ENCODE measurements around the gene MACF1. TPM values are rescaled to one million over a fixed set of nuclear protein-coding genes. Genes with fewer than 3 reads are reported as not detected.

The MACF1 gene
- total RNA-seq, 4 donors from 2014 or later = 210 to 602 (median 573) TPM

DNA sequence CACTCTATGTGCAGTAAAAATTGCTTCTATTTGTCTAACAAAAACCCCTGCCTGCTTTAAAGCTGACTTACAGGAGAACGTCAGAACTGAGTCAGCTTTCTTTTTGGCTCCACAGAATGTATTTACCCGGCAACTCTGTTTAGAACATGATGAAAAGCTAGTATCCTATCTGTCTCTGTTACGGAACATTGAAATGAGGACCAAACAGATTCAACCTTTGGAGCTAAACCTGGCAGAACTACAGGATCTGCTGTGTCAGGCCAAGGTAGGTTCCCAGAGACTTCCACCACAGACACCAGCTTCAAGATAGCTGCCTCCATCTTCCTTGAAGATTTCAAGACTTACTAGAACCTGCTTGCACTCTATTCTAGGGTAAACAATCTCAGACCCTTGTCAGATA, 132.6 kb downstream of the MACF1 start:
- Histone ChIP-seq H3K9me3 (no peaks in the 10 kb centered on the region), H3K27ac (no peak overlapping the region), H3K36me3 (no peaks in the 10 kb centered on the region), H3K27me3 (no peaks in the 10 kb centered on the region), H3K4me3 (no peak overlapping the region), H3K4me1 (peaks cover 0 to 4% of the 10 kb centered on the region in 2 donors)
- no peak for DNase-seq
- intact Hi-C loops (cut with DNase I; ENCODE audit: low total_unique reads) = no loop called here
- TF ChIP-seq, protein P1, sequence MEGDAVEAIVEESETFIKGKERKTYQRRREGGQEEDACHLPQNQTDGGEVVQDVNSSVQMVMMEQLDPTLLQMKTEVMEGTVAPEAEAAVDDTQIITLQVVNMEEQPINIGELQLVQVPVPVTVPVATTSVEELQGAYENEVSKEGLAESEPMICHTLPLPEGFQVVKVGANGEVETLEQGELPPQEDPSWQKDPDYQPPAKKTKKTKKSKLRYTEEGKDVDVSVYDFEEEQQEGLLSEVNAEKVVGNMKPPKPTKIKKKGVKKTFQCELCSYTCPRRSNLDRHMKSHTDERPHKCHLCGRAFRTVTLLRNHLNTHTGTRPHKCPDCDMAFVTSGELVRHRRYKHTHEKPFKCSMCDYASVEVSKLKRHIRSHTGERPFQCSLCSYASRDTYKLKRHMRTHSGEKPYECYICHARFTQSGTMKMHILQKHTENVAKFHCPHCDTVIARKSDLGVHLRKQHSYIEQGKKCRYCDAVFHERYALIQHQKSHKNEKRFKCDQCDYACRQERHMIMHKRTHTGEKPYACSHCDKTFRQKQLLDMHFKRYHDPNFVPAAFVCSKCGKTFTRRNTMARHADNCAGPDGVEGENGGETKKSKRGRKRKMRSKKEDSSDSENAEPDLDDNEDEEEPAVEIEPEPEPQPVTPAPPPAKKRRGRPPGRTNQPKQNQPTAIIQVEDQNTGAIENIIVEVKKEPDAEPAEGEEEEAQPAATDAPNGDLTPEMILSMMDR (IDR thresholded peaks at IDR 0.05) = no peak
- TF ChIP-seq POLR2A (IDR thresholded peaks at IDR 0.05) = no peak

DNA sequence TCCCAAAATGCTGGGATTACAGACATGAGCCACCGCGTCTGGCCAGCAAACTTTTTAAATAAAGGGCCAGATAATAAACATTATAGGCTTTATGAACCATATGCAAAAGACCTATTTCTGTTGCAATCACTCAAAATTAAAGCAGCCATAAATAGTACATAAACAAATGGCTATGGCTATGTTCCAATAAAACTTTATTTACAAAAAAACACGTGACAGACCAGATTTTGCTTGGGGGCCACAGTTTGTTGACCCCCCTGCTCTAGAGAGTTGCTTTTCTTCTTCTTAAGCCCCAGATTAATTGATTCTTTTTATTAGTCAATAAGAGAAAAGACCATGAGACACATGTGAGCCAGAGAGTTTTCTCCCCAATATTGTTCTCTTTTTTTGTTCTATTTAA, 138.3 kb downstream of the MACF1 start:
- TF ChIP-seq POLR2A (IDR thresholded peaks at IDR 0.05) = no peak
- TF ChIP-seq, protein P1 (IDR thresholded peaks at IDR 0.05) = no peak
- no peaks in the 10 kb centered on the region for H3K36me3 ChIP-seq

DNA sequence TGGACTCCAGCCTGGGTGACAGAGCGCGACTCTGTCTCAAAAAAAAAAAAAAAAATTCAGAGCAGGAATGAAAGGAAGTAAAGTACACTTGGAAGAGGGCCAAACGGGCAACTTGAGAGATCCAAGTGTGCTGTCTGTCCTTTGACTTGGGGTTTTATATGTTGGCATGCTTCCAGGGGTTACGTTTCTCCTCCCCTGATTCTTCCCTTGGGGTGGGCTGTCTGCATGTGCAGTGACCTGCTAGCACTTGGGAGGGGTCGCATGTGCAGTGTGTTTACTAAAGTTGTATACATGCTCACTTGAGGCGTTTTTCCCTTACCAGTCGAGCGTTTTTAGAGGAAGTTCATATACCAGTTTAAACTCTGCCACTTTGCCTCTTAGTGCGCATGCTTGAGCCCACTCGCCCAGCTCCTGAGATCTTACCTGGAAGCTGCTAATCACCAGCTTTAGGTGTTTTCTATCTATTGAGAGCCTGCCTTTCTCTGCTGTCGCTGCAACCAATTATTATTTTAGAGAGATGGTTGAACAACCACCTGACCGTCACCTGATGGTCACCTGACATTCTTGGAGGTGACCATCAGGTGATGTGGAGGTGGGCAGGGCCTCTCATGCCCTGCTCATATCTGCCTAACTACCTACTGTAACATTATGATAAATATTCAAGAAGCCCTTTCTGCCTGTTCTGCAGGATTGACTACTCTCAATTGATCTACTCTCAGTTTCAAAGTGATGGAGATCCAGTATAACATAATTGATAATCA, 140.1 kb downstream of the MACF1 start:
- DNase-seq = no peak
- H3K27ac ChIP-seq = no peak overlapping the region
- intact Hi-C loops (cut with DNase I; ENCODE audit: low total_unique reads) = no loop called here
- H3K27me3 ChIP-seq = no peaks in the 10 kb centered on the region
- H3K4me3 ChIP-seq = no peak overlapping the region
- no peak for TF ChIP-seq POLR2A (IDR thresholded peaks at IDR 0.05)
- TF ChIP-seq, protein P1 (IDR thresholded peaks at IDR 0.05) = no peak
- no peaks in the 10 kb centered on the region for H3K9me3 ChIP-seq
- no peaks in the 10 kb centered on the region for H3K36me3 ChIP-seq
- H3K4me1 ChIP-seq = no peaks in the 10 kb centered on the region

More for the DNA sequence above, 138.3 kb downstream of the MACF1 start:
- Histone ChIP-seq H3K9me3 (no peaks in the 10 kb centered on the region), H3K27ac (no peak overlapping the region), H3K27me3 (no peaks in the 10 kb centered on the region), H3K4me1 (no peaks in the 10 kb centered on the region), H3K4me3 (no peak overlapping the region)
- no peak for DNase-seq
- intact Hi-C loops (cut with DNase I; ENCODE audit: low total_unique reads) = no loop called here

DNA sequence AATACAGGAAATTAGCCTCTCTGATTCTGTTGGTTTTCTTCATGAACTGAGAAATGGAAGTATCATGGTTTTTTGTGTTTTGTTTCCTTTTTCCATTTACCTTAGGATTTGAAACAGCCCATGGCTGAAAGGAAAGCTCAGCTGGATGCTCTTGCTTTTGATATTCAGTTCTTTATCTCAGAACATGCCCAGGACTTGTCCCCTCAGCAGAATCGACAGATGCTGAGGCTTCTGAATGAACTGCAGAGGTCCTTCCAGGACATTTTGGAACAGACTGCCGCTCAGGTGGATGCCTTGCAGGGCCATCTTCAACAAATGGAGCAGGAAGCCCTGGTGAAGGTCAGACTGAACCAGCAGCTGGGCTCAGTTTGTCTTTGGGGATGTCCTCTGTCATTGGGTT, 142.4 kb downstream of the MACF1 start:
- no peaks in the 10 kb centered on the region for H3K9me3 ChIP-seq
- H3K4me1 ChIP-seq = no peaks in the 10 kb centered on the region
- H3K36me3 ChIP-seq = no peaks in the 10 kb centered on the region
- intact Hi-C loops (cut with DNase I; ENCODE audit: low total_unique reads) = no loop called here
- H3K27ac ChIP-seq = no peak overlapping the region
- no peaks in the 10 kb centered on the region for H3K27me3 ChIP-seq
- H3K4me3 ChIP-seq = no peak overlapping the region
- TF ChIP-seq, protein P1 (IDR thresholded peaks at IDR 0.05) = no peak
- no peak for TF ChIP-seq POLR2A (IDR thresholded peaks at IDR 0.05)
- DNase-seq = no peak

DNA sequence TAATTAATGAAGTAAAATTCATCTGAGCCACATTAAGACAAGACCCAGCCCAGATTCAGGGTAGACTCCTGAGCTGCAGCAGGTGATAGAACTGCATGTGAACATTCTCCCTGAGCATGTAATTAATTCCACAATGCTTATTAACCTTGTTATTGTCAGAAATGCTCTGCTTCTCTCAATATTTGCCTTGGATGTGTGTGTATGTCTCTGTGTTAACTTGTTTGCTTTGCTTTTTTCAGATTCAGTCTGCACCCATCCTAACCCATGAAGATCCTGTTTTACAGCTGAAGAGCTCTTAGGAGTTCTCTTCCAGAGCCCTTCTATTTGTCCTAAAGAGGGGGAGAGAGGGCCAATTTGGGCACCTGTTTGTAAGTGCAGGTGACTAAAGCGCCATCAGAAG, 143.8 kb downstream of the MACF1 start:
- Histone ChIP-seq H3K27ac (no peak overlapping the region), H3K9me3 (no peaks in the 10 kb centered on the region), H3K4me1 (no peaks in the 10 kb centered on the region), H3K4me3 (no peak overlapping the region), H3K27me3 (no peaks in the 10 kb centered on the region), H3K36me3 (no peaks in the 10 kb centered on the region)
- DNase-seq = no peak
- intact Hi-C loops (cut with DNase I; ENCODE audit: low total_unique reads) = no loop called here
- TF ChIP-seq POLR2A (IDR thresholded peaks at IDR 0.05) = no peak
- TF ChIP-seq, protein P1 (IDR thresholded peaks at IDR 0.05) = no peak

All from uterus (tissue), 4 donors.